Putamen (tissue), 1 donor: ENCODE results near the gene GPR161.
A peak's percentile ranks its signal among the peaks of the same experiment; 100 is the strongest.

ENCODE experiments used
- DNase-seq: peaks from one replicate; pipeline ENCODE4 v3.0.0-alpha.2; 2016; ENCODE audit warnings: low spot score

The GPR161 gene

DNA sequence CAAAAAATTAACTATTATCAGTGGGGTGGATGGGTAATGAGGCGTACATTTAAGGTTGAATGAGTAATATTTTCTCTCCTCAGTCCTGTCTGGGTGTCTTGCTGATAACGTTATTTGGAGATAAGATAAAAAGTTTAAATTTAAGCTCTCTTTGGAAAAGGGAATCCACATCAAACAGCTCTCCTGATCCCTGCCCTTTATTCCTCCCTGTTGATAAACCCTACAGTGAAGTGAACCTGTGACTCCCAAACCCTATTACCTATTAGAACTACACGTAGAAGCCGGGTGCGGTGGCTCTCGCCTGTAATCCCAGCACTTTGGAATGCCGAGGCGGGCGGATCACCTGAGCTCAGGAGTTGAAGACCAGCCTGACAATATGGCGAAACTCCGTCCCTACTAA lies 9.9 kb upstream of the GPR161 start:
- no peak for DNase-seq

DNA sequence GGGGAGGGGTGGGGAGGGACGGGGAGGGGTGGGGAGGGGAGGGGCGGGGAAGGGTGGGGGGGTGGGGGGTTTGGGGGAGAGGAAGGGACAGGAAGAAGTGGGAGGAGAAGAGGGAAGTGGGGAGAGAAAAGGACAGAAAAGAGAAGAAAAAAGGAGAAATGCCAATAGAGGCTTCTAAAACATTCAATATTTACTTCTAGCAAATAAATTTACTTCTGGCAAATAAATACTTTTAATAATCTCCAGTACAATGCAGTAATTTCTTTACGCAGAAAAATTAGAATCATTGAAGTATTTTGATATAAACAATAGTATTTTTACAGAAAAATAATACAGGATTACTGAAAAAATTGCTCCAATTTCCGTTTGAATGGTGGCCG lies 9.4 kb upstream of the GPR161 start:
- DNase-seq, result no peak

DNA sequence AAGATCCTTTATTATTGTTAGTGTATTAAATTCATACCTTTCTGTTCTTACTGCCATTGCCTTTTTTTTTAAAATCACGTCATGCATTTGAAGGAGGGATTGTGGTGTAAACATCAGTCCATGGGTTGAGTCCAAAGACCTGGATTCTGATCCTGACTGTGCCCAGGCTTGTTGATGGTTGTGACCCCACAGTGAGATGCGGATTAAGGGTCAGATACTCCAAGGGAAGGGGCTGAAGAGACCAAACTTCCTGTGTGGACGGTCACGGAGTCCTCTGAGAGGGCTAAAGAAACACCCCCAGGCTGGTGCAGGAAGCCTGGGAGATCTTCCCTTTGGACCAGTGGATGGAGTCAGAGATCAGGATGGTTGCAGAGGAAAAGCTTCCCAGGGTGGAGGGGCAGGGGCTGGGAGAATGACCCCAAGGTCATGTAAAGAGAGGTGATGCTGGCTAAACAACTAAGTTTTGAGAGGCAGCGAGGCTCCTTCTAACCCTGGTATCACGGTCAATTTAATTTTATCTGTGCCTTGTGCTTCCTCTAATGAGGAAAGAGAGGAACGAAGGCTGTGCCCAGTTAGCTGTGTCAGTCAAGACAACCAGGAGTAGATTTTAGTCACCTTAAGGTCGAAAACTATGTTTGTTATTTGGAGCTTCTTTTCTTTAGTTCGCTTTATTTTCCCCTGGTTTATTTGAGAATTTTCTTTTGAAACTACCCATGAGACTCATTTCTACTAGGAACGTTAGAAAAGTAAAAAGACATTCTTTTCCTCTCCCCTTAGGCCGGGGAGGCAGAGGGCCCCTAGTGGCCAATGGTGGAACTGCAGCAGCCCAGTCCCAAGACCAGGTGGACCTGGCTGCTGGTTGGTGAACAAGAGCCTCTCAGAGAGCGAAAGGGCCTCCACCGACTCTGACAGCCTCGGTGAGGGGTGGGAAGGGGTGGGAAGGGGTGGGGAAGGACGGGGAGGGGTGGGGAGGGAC lies 8.7 kb upstream of the GPR161 start:
- peak; percentile 49 for DNase-seq

DNA sequence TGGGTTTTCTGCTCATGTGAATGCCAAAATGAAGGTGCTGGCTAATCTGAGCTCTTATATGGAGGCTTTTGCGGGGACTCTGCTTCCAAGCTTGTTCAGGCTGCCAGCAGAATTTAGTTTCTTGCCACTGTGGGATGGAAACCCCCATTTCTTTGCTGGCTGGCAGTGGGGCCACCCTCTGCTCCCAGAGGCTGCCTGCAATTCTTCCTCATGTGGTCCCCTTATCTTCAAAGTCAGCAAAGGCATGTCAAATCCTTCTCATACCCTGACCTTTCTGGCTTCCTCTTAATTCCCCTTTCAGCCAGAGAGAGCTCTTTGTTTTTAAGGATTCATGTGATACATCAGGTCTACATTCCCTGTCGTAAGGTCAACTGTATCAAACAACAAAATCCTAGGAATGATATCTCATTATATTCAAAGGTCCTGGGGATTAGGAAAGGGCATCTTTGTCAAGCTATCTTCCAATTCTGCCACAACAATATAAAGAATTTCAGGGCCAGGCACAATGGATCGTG lies 5.2 kb upstream of the GPR161 start:
- DNase-seq, result no peak

DNA sequence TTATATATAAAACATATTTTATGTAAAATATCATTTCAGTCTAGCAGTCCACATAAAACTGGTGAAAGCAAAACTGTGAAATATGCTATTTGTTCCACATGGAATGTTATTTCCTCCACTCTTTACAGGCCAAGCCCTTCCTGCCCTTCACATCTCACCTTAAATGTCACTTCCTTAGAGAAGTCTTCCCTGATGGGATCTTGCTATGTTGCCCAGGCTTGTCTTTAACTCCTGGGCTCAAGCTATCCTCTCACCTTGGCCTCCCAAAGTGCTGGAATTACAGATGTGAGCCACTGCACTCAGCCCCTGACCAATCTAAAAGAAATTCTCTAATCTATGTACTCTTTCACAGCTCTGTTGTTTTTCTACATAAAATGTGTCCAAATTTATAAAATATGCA lies 2.3 kb upstream of the GPR161 start:
- no peak for DNase-seq

DNA sequence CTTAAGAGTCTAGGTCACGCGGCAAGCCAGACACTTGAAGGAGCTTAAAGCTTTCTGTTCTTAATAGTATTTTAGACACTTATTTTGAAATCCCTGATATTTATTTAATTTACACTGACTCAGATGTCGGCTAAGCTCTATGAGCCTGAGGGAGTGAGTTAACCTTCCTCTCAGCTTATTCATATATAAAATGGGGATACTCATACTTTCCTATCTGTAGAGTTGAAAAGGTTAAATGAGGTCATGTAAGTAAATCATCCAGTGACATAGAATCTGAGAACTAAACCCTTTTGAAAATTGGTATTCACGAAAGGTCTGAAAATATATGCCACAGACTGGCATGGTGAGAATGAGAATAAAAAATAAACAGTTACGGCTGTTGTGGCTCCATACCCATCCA lies 1.4 kb upstream of the GPR161 start:
- DNase-seq, result no peak

DNA sequence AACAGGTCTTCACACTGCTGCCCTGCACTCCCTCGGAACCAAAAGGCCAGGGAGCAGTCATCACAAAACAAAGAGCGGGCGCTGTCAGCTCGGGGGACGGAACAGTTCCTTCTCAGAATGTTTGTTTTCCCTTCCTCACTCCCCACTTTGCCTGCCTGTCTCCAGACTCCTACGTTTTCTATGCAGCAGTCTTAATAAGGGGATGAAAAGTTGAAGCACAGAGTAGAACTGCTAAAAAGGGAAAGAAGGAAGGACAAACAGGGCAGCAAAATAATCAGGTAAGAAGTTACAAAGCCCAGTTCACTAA lies 738 bp upstream of the GPR161 start:
- no peak for DNase-seq

DNA sequence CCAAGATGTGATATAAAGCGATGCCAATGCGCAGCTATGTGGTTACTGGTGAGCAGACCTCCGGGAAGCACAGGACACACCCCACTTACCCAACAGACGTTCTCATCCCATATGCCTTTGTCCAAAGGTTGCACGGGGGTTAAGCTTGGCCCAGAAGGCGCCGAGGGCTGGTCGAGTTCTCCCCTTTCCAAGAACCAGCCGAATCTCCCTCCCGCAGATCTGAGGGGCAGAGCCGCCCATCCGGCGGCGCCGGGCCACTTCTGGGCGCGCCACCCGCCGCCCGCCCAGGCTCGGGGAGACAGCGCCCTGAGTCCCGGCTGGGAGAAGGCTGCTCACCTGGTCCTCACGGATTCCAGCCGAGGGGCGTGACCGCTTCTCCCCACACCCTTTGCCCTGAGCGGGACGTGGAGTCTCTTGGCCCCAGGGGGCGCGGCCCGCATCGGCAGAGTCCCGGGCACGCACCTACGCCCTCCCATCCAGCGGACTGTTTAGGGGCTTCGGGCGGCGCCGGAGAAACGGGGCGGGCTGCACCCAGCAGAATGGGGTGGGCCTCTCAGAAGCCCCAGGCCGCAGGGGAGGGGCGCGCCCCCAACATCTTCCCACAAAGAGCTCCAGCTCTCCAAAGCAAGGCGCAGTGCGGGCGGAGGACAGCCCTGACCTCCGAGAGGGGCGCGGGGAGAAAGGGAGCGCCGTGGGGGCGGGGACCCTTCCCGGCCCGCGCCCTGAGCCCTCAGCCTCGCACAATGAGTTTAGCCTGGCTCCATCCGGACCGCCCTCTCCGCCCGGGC lies 615 bp downstream of the GPR161 start:
- no peak for DNase-seq

DNA sequence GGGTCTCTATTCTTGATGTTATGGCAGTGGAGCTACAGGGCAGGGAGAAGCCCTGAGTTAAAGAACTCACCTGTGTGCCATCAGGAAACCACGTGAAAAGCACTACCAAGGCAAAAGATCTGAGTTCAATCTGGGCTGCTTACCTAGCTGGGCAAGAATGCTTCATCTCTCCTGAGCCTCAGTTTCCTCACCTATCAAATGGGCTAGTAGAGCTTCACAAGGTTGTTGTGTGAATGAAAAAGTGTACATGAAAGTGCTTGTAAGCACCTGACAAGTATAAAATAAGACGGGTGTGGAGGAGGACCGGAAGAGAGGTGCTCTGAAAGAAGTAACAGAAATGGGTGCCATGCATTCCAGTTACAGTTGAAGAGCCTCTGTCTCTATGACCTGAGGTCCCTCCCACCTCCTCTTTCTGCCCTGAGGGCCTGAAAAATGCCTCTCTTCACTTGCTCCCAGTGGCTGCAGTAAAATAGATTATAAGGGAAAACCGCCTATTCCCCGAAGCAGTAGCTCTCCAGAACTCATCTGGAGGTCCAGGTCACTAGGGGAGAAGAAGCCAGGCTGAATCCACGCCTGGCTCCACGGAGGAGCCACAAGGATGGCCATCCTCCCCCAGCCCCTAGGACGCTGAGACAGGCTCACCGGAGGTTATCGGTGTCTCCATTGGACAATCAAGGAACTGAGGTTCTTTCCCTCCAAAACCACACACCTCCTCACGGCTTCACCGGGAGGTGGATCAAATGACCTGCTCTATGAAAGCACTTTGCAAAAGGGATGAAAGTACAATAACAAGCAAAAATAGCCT lies 1.4 kb downstream of the GPR161 start:
- DNase-seq, result no peak

DNA sequence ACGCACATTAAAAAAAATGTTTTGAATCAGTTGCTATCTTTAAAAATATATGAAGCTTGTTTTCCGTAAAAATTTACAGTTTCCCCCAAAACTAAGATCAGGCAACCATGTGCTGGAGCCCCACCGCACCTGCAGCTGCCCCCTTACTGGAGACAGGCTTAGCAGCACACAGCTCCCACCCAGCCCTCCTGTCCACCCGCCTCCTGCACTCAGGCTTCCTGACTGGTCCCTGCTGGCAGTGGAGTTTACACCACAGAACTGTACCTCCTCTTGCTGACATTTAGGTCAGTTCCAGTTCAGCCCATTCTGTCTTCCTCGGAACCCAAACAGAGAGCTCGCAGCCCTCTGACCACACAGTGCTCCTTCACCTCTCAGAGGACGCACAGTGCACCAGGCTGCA lies 2.1 kb downstream of the GPR161 start:
- no peak for DNase-seq

DNA sequence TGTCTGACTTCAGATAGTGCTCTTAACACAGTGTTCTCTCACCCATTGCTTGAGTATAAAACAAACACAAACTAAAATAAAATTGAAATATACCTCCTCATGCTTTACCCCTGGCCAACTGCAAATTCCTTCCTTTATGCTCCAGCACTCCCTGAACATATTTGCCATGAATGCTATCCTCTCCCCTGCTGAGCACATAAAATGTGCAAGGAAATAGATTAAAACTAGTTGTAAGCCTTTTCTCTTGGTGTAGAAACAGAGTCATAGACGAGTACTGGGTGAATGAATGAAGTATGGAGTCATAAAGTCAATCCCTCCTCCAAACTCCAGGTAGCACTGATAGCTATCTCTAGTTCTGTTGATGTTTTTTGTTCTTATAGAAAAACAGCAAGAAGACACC lies 2.6 kb downstream of the GPR161 start:
- no peak for DNase-seq

DNA sequence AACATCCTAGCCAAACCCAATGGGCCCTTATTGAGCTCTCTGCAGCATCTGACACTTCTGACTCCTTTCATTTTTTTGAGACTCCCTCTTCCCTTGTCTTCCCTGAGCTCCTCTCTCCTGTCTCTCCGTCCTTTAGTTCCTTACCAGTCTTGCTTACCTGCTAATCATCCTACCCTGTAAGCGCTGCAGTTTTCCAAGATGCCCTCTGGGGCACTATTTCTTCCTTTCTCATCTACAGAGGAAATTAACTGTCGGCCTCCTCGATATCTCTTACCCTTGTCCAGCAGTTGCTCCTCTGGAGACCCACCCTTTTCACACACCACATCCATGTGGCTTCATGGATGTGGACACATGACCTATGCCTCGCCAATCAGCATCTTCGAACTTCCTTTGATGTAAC lies 6.8 kb downstream of the GPR161 start:
- DNase-seq, result no peak

DNA sequence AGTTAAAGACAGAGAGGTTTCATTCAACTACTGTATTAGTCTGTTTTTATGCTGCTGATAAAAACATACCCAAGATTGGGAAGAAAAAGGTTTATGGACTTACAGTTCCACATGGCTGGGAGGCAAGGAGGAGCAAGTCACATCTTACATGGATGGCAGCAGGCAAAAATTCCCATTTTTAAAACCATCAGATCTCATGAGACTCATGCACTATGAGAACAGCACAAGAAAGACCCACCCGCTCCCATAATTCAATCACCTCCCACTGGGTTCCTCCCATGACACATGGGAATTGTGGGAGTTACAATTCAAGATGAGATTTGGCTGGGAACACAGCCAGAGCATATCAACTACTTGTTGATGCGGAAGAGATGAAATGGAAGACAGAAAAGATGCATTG lies 9.2 kb downstream of the GPR161 start:
- DNase-seq, result no peak

DNA sequence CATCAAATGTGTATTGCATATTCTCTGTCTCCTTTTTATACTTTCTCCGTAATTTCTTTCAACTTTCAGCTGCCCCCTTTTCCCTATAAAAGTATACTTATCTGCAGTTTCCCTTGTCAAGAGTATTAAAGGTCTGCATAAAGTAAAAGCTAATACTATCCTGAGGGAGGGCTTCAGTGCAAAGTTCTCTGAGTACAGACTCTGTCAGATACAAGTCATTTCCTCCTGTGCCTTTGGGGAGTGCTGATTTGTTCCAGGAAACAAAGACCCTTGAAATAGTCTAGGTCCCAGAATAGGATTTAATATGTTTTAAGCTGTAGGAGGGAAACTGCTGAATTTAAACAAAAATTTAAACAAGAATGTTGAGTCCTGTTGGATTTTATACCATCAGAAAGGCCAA lies 11.7 kb downstream of the GPR161 start:
- no peak for DNase-seq

DNA sequence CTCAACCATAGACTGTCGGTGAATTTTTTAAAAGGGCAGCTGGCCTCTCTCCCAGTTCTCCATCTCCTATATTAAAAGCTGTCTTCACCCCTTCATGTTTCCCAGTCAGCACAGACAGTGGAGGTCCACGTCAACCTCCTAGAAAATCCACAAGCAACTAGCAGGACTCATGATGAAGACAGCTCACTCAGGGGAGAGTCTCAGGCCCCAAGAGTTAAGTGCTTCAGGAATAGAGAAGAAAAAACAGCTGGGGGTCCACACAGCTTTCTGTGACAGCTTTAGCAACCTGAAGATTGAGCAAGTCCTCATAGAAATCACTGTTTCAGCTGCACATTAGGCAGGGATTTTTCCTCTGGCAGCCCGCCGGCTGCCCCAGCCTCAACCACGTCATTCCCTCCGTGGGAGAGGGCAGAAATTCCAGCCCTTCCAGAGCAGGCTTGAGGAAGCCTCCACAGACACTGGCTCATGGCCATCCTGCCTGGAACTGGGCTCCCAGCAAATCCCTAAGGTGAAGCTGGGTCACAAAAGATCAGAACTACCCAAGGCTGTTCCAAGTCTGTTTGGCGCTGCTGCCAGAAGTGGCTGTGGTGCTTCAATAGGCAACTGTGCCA lies 15.2 kb downstream of the GPR161 start:
- peak; percentile 3 for DNase-seq

DNA sequence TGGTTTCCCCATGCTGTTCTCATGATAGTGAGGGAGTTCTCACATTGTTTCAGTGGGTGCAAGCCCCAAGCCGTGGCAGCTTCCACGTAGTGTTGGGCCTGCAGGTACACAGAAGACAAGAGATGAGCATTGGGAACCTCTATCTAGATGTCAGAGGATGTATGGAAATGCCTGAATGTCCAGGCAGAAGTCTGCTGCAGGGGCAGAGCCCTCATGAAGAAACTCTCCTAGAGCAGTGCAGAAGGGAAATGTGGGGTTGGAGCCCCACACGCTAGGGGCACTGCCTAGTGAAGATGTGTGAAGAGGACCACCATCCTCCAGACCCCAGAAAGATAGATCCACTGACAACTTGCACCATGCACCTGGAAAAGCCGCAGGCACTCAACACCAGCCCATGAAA lies 17.0 kb downstream of the GPR161 start:
- no peak for DNase-seq

DNA sequence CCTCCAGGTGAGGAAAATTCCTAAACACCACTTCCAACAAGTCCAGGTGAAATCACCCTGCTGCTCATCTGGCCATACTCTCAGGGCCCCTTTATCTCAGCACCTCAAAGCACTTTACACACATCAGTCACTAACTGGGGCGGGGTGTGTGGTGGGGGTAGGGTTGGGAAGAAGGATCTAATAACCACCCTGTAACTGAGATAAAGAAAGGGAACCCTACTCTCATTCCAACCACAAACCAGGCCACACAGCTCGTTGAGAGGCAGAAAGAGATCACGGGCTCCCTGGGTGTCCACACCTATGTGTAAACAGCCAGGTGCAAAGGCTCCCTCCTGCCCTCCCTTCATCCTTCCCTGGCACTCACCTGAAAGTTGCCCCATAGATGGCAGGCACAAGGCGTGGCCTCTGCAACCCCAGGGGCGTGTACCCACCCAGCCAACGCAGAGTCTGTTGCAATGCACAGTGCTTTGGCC lies 20.4 kb downstream of the GPR161 start:
- no peak for DNase-seq

DNA sequence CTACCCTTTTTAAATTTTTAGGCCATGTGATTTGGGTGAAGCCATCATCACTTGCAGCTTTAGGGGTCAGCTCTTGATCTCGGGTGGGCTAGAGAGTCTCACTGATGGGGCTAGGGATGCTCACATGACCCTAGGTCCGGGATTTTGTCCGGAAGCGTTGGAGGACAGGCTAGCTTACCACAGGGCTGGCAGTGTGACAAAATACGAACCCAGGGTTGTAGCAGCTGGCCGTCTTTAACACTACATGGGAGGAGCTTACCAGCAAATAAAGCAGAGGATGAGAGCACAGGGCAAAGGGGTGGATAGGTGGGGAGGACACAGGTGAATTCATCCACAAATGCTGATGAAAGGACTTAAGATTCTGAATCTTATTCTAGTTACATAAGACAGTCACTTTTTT lies 21.9 kb downstream of the GPR161 start:
- no peak for DNase-seq

DNA sequence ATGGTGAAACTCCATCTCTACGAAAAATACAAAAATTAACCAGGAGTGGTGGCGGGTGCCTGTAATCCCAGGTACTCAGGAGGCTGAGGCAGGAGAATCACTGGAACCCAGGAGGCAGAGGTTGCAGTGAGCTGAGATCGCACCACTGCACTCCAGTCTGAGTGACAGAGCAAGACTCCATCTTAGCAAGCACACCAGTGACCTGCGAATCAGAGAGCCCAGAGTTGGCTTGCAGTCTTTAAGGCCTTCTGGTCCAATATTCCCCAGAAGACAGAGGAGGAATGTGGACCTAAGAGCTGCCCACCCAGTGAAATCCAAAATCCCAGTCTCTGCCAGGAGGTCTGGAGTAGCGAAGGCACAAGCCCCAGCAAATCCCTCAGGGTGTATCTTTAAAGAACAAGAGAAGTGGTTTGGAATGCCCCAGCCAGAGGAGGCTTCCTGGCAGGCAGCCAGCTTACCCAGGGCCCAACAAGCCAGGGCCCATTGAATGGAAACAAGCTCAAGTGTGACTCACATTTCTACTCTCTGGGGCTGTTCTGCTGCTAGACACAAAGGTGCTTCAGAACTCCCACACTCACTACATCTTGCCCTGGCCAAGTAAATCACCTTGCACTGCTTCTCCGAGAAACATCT lies 23.9 kb downstream of the GPR161 start:
- DNase-seq, result no peak

DNA sequence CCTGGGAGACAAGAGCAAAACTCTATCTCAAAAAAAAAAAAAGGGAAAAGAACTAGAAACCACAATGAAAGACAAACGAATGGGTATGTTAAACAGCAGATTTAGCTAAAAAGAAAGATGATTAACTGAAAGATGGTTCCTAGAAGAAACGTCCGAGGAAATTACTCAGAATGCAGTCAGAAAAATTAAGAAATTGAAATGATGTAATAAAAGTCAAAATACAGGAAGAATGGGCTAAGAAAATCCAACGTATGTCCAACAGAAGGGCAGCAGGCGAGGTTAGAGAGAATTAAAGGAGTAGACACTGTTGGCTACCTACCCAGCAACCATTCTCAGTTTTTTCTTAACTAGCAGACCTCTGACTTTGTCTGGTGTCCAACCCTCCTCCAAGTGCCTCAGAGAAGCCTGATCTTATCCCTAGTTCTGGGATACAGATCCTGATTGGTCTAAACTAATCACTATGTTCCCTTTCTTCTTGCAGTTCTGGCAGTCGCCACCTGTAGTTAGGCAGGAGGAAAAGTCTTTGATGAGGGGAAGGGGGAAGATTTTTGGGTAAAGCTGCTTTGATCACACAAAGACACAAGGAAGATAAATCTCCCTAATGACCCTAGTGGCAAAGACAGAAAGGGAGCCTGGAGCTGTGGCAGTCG lies 25.7 kb downstream of the GPR161 start:
- DNase-seq, result no peak

DNA sequence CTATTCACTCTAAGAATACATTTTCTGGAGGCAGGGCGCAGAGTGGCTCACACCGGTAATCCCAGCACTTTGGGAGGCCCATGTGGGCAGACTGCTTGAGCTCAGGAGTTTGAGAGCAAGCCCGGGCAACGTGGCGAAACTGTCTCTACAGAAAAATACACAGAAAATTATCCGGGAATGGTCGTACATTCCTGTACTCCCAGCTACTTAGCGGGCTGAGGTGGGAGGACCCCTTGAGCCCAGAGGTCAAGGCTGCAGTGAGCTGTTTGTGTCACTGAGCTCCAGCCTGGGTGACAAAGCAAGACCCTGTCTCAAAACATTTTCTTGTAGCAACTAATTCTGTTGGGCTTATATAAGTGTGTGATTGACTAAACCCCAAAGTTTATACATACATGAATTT lies 30.5 kb downstream of the GPR161 start:
- DNase-seq, result no peak
